H9 (cell line): ENCODE results near the gene CD244. TPM values are rescaled to one million over a fixed set of nuclear protein-coding genes. Genes with fewer than 3 reads are reported as not detected.

Experiments
- DNase-seq: peaks from one replicate; pipeline ENCODE4 v3.0.0-alpha.2; 2017
- H2AFZ ChIP-seq: one replicate; pipeline ENCODE4 v1.6.1; 2013; ENCODE audit warnings: mild to moderate bottlenecking, low read length, control low read depth, moderate library complexity
- H2AK5ac ChIP-seq: 2 replicates; pipeline ENCODE4 v1.6.1; 2013; ENCODE audit warnings: low read length, control low read depth, mixed read lengths; ENCODE audit not compliant: insufficient read length
- H2BK120ac ChIP-seq: one replicate; pipeline ENCODE4 v1.6.1; 2013; ENCODE audit warnings: low read depth, mild to moderate bottlenecking, low read length, control low read depth, inconsistent platforms; ENCODE audit not compliant: poor library complexity, severe bottlenecking
- H2BK12ac ChIP-seq: 2 replicates; pipeline ENCODE4 v1.6.1; 2013; ENCODE audit warnings: low read length, control low read depth, mixed read lengths, low read depth; ENCODE audit not compliant: insufficient read length
- H2BK15ac ChIP-seq: 2 replicates; pipeline ENCODE4 v1.6.1; 2013; ENCODE audit warnings: low read depth, low read length, control low read depth
- H2BK20ac ChIP-seq: one replicate; pipeline ENCODE4 v1.6.1; 2013; ENCODE audit warnings: low read depth, mild to moderate bottlenecking, low read length, control low read depth, inconsistent platforms; ENCODE audit not compliant: poor library complexity, severe bottlenecking
- H2BK5ac ChIP-seq: 2 replicates; pipeline ENCODE4 v1.6.1; 2013; ENCODE audit warnings: low read length, control low read depth, mixed read lengths; ENCODE audit not compliant: insufficient read length
- H3K14ac ChIP-seq: 2 replicates; pipeline ENCODE4 v1.6.1; 2013; ENCODE audit warnings: low read length, control low read depth; ENCODE audit not compliant: insufficient read depth
- H3K18ac ChIP-seq: 2 replicates; pipeline ENCODE4 v1.6.1; 2013; ENCODE audit warnings: low read depth, mild to moderate bottlenecking, mixed read lengths, low read length, control low read depth; ENCODE audit not compliant: insufficient read length
- H3K23ac ChIP-seq: 2 replicates; pipeline ENCODE4 v1.6.1; 2013; ENCODE audit warnings: low read length, control low read depth, mixed read lengths, low read depth; ENCODE audit not compliant: insufficient read length
- H3K23me2 ChIP-seq: 2 replicates; pipeline ENCODE4 v1.6.1; 2013; ENCODE audit warnings: low read depth, mild to moderate bottlenecking, mixed read lengths, low read length, control low read depth; ENCODE audit not compliant: insufficient read length, poor library complexity, severe bottlenecking
- H3K27ac ChIP-seq: 2 replicates; pipeline ENCODE4 v1.5.1; 2013; ENCODE audit warnings: low read length, control low read depth, mixed read lengths, low read depth; ENCODE audit not compliant: insufficient read length
- H3K27me3 ChIP-seq: 2 replicates; pipeline ENCODE4 v1.6.1; 2013; ENCODE audit warnings: low read length, control low read depth, inconsistent platforms; ENCODE audit not compliant: insufficient read depth
- H3K4ac ChIP-seq: 2 replicates; pipeline ENCODE4 v1.6.1; 2013; ENCODE audit warnings: low read depth, mild to moderate bottlenecking, control low read depth, inconsistent platforms, low read length, moderate library complexity
- H3K4me1 ChIP-seq: 2 replicates; pipeline ENCODE4 v1.6.1; 2013; ENCODE audit warnings: low read length, control low read depth, inconsistent platforms; ENCODE audit not compliant: insufficient read depth
- H3K4me2 ChIP-seq: 2 replicates; pipeline ENCODE4 v1.6.1; 2013; ENCODE audit warnings: low read length, control low read depth, mixed read lengths; ENCODE audit not compliant: insufficient read length, insufficient read depth
- H3K56ac ChIP-seq: 2 replicates; pipeline ENCODE4 v1.6.1; 2013; ENCODE audit warnings: low read depth, mild to moderate bottlenecking, mixed read lengths, low read length, control low read depth; ENCODE audit not compliant: insufficient read length
- H3K79me1 ChIP-seq: 2 replicates; pipeline ENCODE4 v1.6.1; 2013; ENCODE audit warnings: low read depth, mild to moderate bottlenecking, moderate library complexity, low read length, control low read depth, inconsistent platforms; ENCODE audit not compliant: insufficient read depth, poor library complexity, severe bottlenecking
- H3K79me2 ChIP-seq: 2 replicates; pipeline ENCODE4 v1.6.1; 2013; ENCODE audit warnings: low read length, control low read depth, inconsistent platforms; ENCODE audit not compliant: insufficient read depth
- H3K9ac ChIP-seq: 2 replicates; pipeline ENCODE4 v1.6.1; 2013; ENCODE audit warnings: low read length, control low read depth, mixed read lengths; ENCODE audit not compliant: insufficient read length; ENCODE audit errors: extremely low read depth
- H3K9me3 ChIP-seq: one replicate; pipeline ENCODE4 v1.6.1; 2013; ENCODE audit warnings: low read depth, low read length, inconsistent platforms; ENCODE audit not compliant: control insufficient read depth
- H3T11ph ChIP-seq: one replicate; pipeline ENCODE4 v1.6.1; 2013; ENCODE audit warnings: mild to moderate bottlenecking, low read length, control low read depth, inconsistent platforms
- H4K20me1 ChIP-seq: one replicate; pipeline ENCODE4 v1.6.1; 2013; ENCODE audit not compliant: control insufficient read depth, insufficient read length, insufficient read depth
- H4K5ac ChIP-seq: 2 replicates; pipeline ENCODE4 v1.6.1; 2013; ENCODE audit warnings: low read depth, mild to moderate bottlenecking, mixed read lengths, low read length, control low read depth; ENCODE audit not compliant: insufficient read length
- H4K8ac ChIP-seq: replicated peaks from 2 replicates; pipeline ENCODE4 v1.6.1; 2013; ENCODE audit warnings: low read length, control low read depth, mixed read lengths, low read depth; ENCODE audit not compliant: insufficient read length
- H4K91ac ChIP-seq: 2 replicates; pipeline ENCODE4 v1.6.1; 2013; ENCODE audit warnings: low read depth, mild to moderate bottlenecking, moderate library complexity, mixed read lengths, low read length, control low read depth; ENCODE audit not compliant: insufficient read length
- H3K27ac Mint-ChIP-seq, 3 experiments: 2 replicates in 2 of 3; 3 replicates in 1 of 3; pipeline ENCODE4 v1.8.0; 2020 to 2021; ENCODE audit warnings: mixed read lengths in 3 of 3, mild to moderate bottlenecking in 1 of 3, moderate library complexity in 1 of 3
- H3K27me3 Mint-ChIP-seq: 2 replicates; pipeline ENCODE4 v1.8.0; 2021; ENCODE audit warnings: low read depth, mild to moderate bottlenecking, moderate library complexity, mixed read lengths
- H3K36me3 Mint-ChIP-seq, 3 experiments: 2 replicates in 2 of 3; 3 replicates in 1 of 3; pipeline ENCODE4 v1.8.0; 2020 to 2021; ENCODE audit warnings: low read depth in 3 of 3, mixed read lengths in 3 of 3; ENCODE audit not compliant: insufficient read depth in 1 of 3
- H3K4me1 Mint-ChIP-seq, 2 experiments: 2 replicates each; pipeline ENCODE4 v1.8.0; 2020; ENCODE audit warnings: mixed read lengths in 2 of 2
- H3K4me3 Mint-ChIP-seq, 2 experiments: 2 replicates in 1 of 2; 3 replicates in 1 of 2; pipeline ENCODE4 v1.8.0; 2020 to 2021; ENCODE audit warnings: mild to moderate bottlenecking in 2 of 2, mixed read lengths in 2 of 2, moderate library complexity in 1 of 2
- H3K9me3 Mint-ChIP-seq, 2 experiments: 2 replicates in 1 of 2; 3 replicates in 1 of 2; pipeline ENCODE4 v1.8.0; 2020; ENCODE audit warnings: mild to moderate bottlenecking in 2 of 2, mixed read lengths in 2 of 2, moderate library complexity in 1 of 2
- WGBS: extraction: QIAGEN DNeasy Blood & Tissue Kit; methylation state at CpG from one replicate; pipeline ENCODE4 v1.1.7; 2013; ENCODE audit warnings: missing lambda C conversion rate, low lambda C conversion rate, mixed read lengths; ENCODE audit not compliant: insufficient read length; ENCODE audit errors: extremely low coverage; 5-methylcytosine and 5-hydroxymethylcytosine counted together
- total RNA-seq: library from RNA; stranded (reverse); gene quantifications from 2 replicates; pipeline ENCODE4 v1.2.1, GENCODE V29; 2021
- TF ChIP-seq, protein P1 (sequence below): fragments of 200-600 bp; sonication (generic); conservative IDR thresholded peaks from 3 replicates; pipeline ENCODE4 v1.8.0; 2021; ENCODE audit warnings: antibody characterized with exemption, mild to moderate bottlenecking

CD244 gene
- total RNA-seq, 1 experiment from 2014 or later: not detected

DNA sequence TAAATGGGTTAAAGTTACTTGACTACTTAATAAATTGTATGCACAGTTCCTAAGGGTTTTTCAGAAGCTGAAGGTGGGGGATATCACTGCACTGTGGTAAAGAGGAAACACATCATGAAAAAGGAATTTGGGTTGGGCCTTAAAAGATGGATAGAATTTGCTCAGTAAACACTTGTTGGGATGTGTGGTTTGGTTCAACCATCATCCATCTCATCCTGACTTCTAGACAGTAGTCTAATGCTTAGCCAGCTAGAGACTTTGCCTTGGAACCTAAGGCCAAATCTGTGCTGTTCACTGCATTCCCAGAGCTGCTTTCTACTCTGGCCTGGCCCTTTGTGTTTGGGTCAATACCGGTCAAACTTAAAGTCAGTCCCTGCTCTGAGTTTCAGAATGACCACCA is 36.1 kb downstream of the CD244 start:
- H3K9ac ChIP-seq: no peak overlapping the region
- no peak overlapping the region for H2AFZ ChIP-seq
- H2BK15ac ChIP-seq: no peak overlapping the region
- no peak overlapping the region for H3K14ac ChIP-seq
- no peaks in the 10 kb centered on the region for H3K79me1 ChIP-seq
- peaks cover 3 to 7% of the 10 kb centered on the region in 2 experiments; a peak in 1 of 4 replicates for H3K4me1 Mint-ChIP-seq
- H3K23me2 ChIP-seq: no peaks in the 10 kb centered on the region
- H2BK5ac ChIP-seq: no peak overlapping the region
- no peak overlapping the region for H3K23ac ChIP-seq
- H3K9me3 Mint-ChIP-seq: no peaks in the 10 kb centered on the region
- H3K27me3 Mint-ChIP-seq: peaks cover 2% of the 10 kb centered on the region; the same call in 1 of the 2 replicates
- WGBS: no CpG with 5 or more reads among the region's 1 CpG
- no peak overlapping the region for H2AK5ac ChIP-seq
- no peaks in the 10 kb centered on the region for H3K9me3 ChIP-seq
- no peak overlapping the region for H3K27ac Mint-ChIP-seq
- no peak overlapping the region for H4K5ac ChIP-seq
- no peaks in the 10 kb centered on the region for H3K27me3 ChIP-seq
- H3K18ac ChIP-seq: no peak overlapping the region
- no peak overlapping the region for H3K4ac ChIP-seq
- H4K8ac ChIP-seq: no peak overlapping the region
- no peaks in the 10 kb centered on the region for H3K4me1 ChIP-seq
- H2BK120ac ChIP-seq: no peak overlapping the region
- H3K36me3 Mint-ChIP-seq: no peaks in the 10 kb centered on the region
- no peak overlapping the region for H3K4me3 Mint-ChIP-seq
- TF ChIP-seq, protein P1, sequence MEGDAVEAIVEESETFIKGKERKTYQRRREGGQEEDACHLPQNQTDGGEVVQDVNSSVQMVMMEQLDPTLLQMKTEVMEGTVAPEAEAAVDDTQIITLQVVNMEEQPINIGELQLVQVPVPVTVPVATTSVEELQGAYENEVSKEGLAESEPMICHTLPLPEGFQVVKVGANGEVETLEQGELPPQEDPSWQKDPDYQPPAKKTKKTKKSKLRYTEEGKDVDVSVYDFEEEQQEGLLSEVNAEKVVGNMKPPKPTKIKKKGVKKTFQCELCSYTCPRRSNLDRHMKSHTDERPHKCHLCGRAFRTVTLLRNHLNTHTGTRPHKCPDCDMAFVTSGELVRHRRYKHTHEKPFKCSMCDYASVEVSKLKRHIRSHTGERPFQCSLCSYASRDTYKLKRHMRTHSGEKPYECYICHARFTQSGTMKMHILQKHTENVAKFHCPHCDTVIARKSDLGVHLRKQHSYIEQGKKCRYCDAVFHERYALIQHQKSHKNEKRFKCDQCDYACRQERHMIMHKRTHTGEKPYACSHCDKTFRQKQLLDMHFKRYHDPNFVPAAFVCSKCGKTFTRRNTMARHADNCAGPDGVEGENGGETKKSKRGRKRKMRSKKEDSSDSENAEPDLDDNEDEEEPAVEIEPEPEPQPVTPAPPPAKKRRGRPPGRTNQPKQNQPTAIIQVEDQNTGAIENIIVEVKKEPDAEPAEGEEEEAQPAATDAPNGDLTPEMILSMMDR: no peak
- no peak overlapping the region for H3K27ac ChIP-seq
- H4K91ac ChIP-seq: no peak overlapping the region
- H2BK12ac ChIP-seq: no peak overlapping the region
- no peaks in the 10 kb centered on the region for H4K20me1 ChIP-seq
- H3K4me2 ChIP-seq: no peak overlapping the region
- no peak overlapping the region for H2BK20ac ChIP-seq
- H3K56ac ChIP-seq: no peak overlapping the region
- H3T11ph ChIP-seq: no peak overlapping the region
- no peaks in the 10 kb centered on the region for H3K79me2 ChIP-seq
- DNase-seq: no peak
